Fibroblast of lung (primary cell): ENCODE results near the gene CHST10. TPM values are rescaled to one million over a fixed set of nuclear protein-coding genes. Genes with fewer than 3 reads are reported as not detected.

Source experiments
- DNase-seq, 2 donors: peaks; one replicate each; pipeline versions ENCODE4 v3.0.0 to v3.0.0-alpha.2; 2010; ENCODE audit warnings: low read depth in 2 of 2
- H2AFZ ChIP-seq: 2 replicates; pipeline ENCODE4 v1.5.1; 2012; ENCODE audit warnings: low read length, control low read depth, inconsistent platforms
- H3K27ac ChIP-seq: 2 replicates; pipeline ENCODE4 v1.5.1; 2011; ENCODE audit warnings: low read length, control low read depth; ENCODE audit not compliant: insufficient read depth
- H3K27me3 ChIP-seq: 2 replicates; pipeline ENCODE4 v1.5.1; 2011; ENCODE audit warnings: mild to moderate bottlenecking, low read length; ENCODE audit not compliant: control insufficient read depth, insufficient read depth
- H3K36me3 ChIP-seq: 2 replicates; pipeline ENCODE4 v1.5.1; 2011; ENCODE audit warnings: low read length; ENCODE audit not compliant: control insufficient read depth, insufficient read depth
- H3K4me1 ChIP-seq: 2 replicates; pipeline ENCODE4 v1.5.1; 2011; ENCODE audit warnings: low read length; ENCODE audit not compliant: control insufficient read depth, insufficient read depth; ENCODE audit errors: extremely low read depth
- H3K4me2 ChIP-seq: 2 replicates; pipeline ENCODE4 v1.5.1; 2011; ENCODE audit warnings: low read length, control low read depth; ENCODE audit not compliant: insufficient read depth; ENCODE audit errors: extremely low read depth
- H3K4me3 ChIP-seq, 4 experiments: fragments of 200-600 bp in 1 of 4; sonication (generic) in 1 of 4; replicated peaks in 1 of 4; 2 replicates each; pipeline ENCODE4 v1.5.1; 2011 to 2016; ENCODE audit warnings: low read length in 4 of 4, low read depth in 3 of 4, mild to moderate bottlenecking in 3 of 4, control low read depth in 2 of 4, inconsistent platforms in 1 of 4, mixed read lengths in 1 of 4; ENCODE audit not compliant: insufficient read depth in 1 of 4; ENCODE audit errors: control extremely low read depth in 1 of 4
- H3K79me2 ChIP-seq: 2 replicates; pipeline ENCODE4 v1.5.1; 2012; ENCODE audit warnings: mild to moderate bottlenecking, low read length, inconsistent platforms; ENCODE audit not compliant: control insufficient read depth, insufficient read depth
- H3K9ac ChIP-seq: 2 replicates; pipeline ENCODE4 v1.5.1; 2011; ENCODE audit warnings: mild to moderate bottlenecking, low read length, control low read depth; ENCODE audit not compliant: insufficient read depth
- H3K9me3 ChIP-seq: 2 replicates; pipeline ENCODE4 v1.5.1; 2012; ENCODE audit warnings: low read depth, low read length; ENCODE audit not compliant: control insufficient read depth, insufficient read depth
- H4K20me1 ChIP-seq: 2 replicates; pipeline ENCODE4 v1.5.1; 2011; ENCODE audit warnings: low read length; ENCODE audit not compliant: control insufficient read depth, insufficient read depth; ENCODE audit errors: extremely low read depth
- CTCF ChIP-seq, 2 donors: IDR thresholded peaks in 1 of 2; conservative IDR thresholded peaks in 1 of 2; 1 replicate in 1 of 2; 2 replicates in 1 of 2; pipeline ENCODE4 v1.5.1; 2011 to 2012; ENCODE audit warnings: low read length in 2 of 2, control low read depth in 1 of 2, inconsistent platforms in 1 of 2, low read depth in 1 of 2, mild to moderate bottlenecking in 1 of 2
- EZH2 ChIP-seq: IDR thresholded peaks from 2 replicates; pipeline ENCODE4 v1.5.1; 2012; ENCODE audit warnings: low read length, control low read depth, mild to moderate bottlenecking; ENCODE audit errors: missing control alignments
- polyA plus RNA-seq, 2 donors: library from polyadenylated mRNA; depleted of rRNA in 1 of 2; stranded (reverse) in 1 of 2; unstranded in 1 of 2; fragments of >200 nt; gene quantifications; 2 replicates each; pipeline ENCODE4 v1.2.1, GENCODE V29; 2011 to 2012; ENCODE audit warnings: missing spikeins in 1 of 2
- total RNA-seq: library from RNA; depleted of rRNA; stranded (reverse); fragments of >200 nt; gene quantifications from 2 replicates; pipeline ENCODE4 v1.2.1, GENCODE V29; 2014

CHST10 gene
- total and polyA plus RNA-seq, 2 donors (not counting 1 experiment from before 2014, with no cell fraction given) = 5.0 to 6.7 TPM

GRCh38 chr2:100407073-100407472 is 10.4 kb downstream of the CHST10 start:
- H4K20me1 ChIP-seq = no peaks in the 10 kb centered on the region
- H2AFZ ChIP-seq = no peak overlapping the region
- no peak overlapping the region for H3K9ac ChIP-seq
- no peak overlapping the region for H3K4me2 ChIP-seq
- H3K27me3 ChIP-seq = no peaks in the 10 kb centered on the region
- no peaks in the 10 kb centered on the region for H3K9me3 ChIP-seq
- H3K36me3 ChIP-seq = no peaks in the 10 kb centered on the region
- no peaks in the 10 kb centered on the region for H3K79me2 ChIP-seq
- TF ChIP-seq EZH2 (no peak), CTCF (conservative IDR thresholded peaks at IDR 0.05 in 1 of 2, IDR thresholded peaks at IDR 0.05 in 1 of 2; ENCODE audit: low read depth in 1 of 2, low read length in 2 of 2) (no peak)
- H3K27ac ChIP-seq = no peak overlapping the region
- H3K4me3 ChIP-seq = no peak overlapping the region
- DNase-seq = no peak
- no peaks in the 10 kb centered on the region for H3K4me1 ChIP-seq

GRCh38 chr2:100406120-100406508 is 11.4 kb downstream of the CHST10 start:
- no peak overlapping the region for H3K4me3 ChIP-seq
- no peaks in the 10 kb centered on the region for H3K27me3 ChIP-seq
- H3K36me3 ChIP-seq = no peaks in the 10 kb centered on the region
- H4K20me1 ChIP-seq = no peaks in the 10 kb centered on the region
- no peak for TF ChIP-seq EZH2
- no peak for TF ChIP-seq CTCF (conservative IDR thresholded peaks at IDR 0.05 in 1 of 2, IDR thresholded peaks at IDR 0.05 in 1 of 2; ENCODE audit: low read depth in 1 of 2, low read length in 2 of 2)
- DNase-seq = no peak
- H3K9me3 ChIP-seq = no peaks in the 10 kb centered on the region
- H3K79me2 ChIP-seq = no peaks in the 10 kb centered on the region
- no peak overlapping the region for H3K27ac ChIP-seq
- no peak overlapping the region for H2AFZ ChIP-seq
- no peak overlapping the region for H3K4me2 ChIP-seq
- no peak overlapping the region for H3K9ac ChIP-seq
- H3K4me1 ChIP-seq = no peaks in the 10 kb centered on the region

- Histone ChIP-seq H3K9me3 (no peaks in the 10 kb centered on the region), H3K4me2 (no peak overlapping the region), H4K20me1 (no peaks in the 10 kb centered on the region), H3K4me1 (no peaks in the 10 kb centered on the region), H2AFZ (no peak overlapping the region), H3K27me3 (no peaks in the 10 kb centered on the region), H3K79me2 (no peaks in the 10 kb centered on the region), H3K27ac (no peak overlapping the region), H3K4me3 (no peak overlapping the region), H3K36me3 (no peaks in the 10 kb centered on the region), H3K9ac (no peak overlapping the region)
- no peak for DNase-seq
- TF ChIP-seq CTCF (conservative IDR thresholded peaks at IDR 0.05 in 1 of 2, IDR thresholded peaks at IDR 0.05 in 1 of 2; ENCODE audit: low read depth in 1 of 2, low read length in 2 of 2) = no peak
- no peak for TF ChIP-seq EZH2
Measured at GRCh38 chr2:100405403-100406119, 11.9 kb downstream of the CHST10 start.
